Measurements from ENCODE around the gene ZBTB43.

Gene ZBTB43

GRCh38 chr9:126860077-126860756 is 55.4 kb downstream of the ZBTB43 start, which contains the start of gene ZBTB34:
Gene ZBTB34 (plus strand): TSS chr9:126860639. CDS start chr9:126879400, 18,761 bp downstream.
- no peak for DNase-seq

GRCh38 chr9:126860757-126861466 is 56.1 kb downstream of the ZBTB43 start:
- DNase-seq = no peak

- DNase-seq = no peak
Measured at GRCh38 chr9:126861707-126862103, 56.9 kb downstream of the ZBTB43 start.

DNA sequence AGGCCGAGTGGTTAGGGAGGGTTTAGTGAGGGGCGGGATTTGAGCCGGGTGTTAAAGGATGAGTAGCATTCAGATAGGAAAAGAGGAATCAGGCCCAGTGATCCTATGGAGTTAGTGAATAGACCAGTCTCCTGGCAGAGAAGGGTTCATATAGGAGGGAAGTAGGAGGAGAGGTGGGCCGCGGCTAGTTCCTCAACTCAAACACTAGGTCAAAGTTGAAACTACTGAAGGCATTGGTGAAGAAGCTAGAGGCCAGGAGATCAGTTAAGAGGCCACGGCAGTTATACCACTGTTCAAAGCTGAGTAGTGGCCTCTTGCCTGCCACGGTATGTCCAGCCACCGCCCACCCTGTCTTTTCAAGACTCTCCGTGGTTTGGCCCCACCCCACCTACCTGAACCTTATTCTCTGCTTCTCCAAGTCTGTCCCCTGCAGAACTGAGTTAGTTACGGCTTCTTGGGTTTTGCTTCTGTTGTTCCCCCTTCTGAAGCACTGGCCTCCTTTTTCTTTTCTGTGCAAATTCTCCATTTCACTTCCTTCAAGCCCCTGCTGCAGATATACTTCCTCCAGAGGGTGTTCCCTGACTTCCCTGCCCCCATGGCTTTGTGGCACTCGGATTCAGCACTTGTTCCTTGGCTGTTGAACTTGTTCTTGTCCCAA is 57.4 kb downstream of the ZBTB43 start:
- DNase-seq = no peak

- no peak for DNase-seq
Measured at GRCh38 chr9:126864771-126865170, 59.9 kb downstream of the ZBTB43 start.

GRCh38 chr9:126869368-126869767 is 64.5 kb downstream of the ZBTB43 start:
- no peak for DNase-seq

GRCh38 chr9:126872516-126872915 is 67.7 kb downstream of the ZBTB43 start:
- DNase-seq = no peak

- no peak for DNase-seq
Measured at GRCh38 chr9:126874546-126875314, 69.9 kb downstream of the ZBTB43 start.

- no peak for DNase-seq
Measured at GRCh38 chr9:126875756-126876510, 71.1 kb downstream of the ZBTB43 start.

DNA sequence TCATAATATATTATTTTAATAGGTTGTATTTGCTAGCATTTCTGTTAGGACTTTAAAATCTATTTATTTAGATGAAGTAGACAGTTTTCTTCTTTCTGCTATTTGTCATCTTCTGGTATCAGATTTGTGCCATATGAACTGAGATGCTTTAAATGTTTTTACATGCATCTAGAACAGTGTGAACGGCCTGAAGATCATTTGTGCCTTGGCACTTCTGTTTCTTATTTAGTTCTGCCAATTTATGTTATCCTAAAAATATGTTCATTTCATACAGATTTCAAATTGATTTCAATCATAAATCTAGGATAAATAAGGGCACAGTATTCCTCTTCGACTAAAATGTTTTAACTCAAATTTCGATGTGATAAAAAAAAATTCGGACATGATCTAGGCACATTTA is 71.7 kb downstream of the ZBTB43 start:
- no peak for DNase-seq

- no peak for DNase-seq
Measured at GRCh38 chr9:126877418-126877817, 72.6 kb downstream of the ZBTB43 start.

GRCh38 chr9:126879288-126879687 is 74.4 kb downstream of the ZBTB43 start:
- no peak for DNase-seq

- no peak for DNase-seq
Measured at GRCh38 chr9:126880226-126880946, 75.5 kb downstream of the ZBTB43 start.

GRCh38 chr9:126880947-126881332 is 76.1 kb downstream of the ZBTB43 start:
- no peak for DNase-seq

- no peak for DNase-seq
Measured at GRCh38 chr9:126882746-126883145, 77.9 kb downstream of the ZBTB43 start.

DNA sequence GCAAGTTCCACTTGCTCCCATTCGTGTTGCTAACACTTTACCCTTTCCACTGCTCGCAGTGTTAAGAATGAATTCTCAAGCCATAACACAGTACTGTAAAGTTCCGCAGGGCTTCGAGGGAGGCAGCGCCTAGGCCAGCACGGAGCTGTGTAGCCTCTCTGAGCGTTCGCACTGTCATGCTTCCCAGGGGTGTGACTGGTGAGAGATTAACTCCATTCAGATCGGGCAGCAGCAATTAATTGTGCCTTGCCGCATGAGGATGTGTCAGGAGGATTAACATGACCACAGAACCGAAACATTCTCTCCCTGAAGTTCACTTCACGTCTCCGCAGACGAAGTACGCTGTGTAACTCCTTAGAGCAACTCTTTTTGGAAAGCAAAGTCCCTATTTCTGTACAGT is 78.8 kb downstream of the ZBTB43 start:
- DNase-seq = no peak

GRCh38 chr9:126885131-126885641 is 80.3 kb downstream of the ZBTB43 start:
- DNase-seq = no peak

- no peak for DNase-seq
Measured at GRCh38 chr9:126886034-126886822, 81.4 kb downstream of the ZBTB43 start.

GRCh38 chr9:126886897-126887296 is 82.1 kb downstream of the ZBTB43 start:
- no peak for DNase-seq
